BJ (cell line): Measurements from ENCODE around the gene DGAT2. TPM values are rescaled to one million over a fixed set of nuclear protein-coding genes. Genes with fewer than 3 reads are reported as not detected.

Experiments used
- CTCF ChIA-PET: fragments of 350-600 bp; formaldehyde crosslinking; extraction: SDS; loops from one replicate; lab custom pipeline; 2021; ENCODE audit warnings: antibody characterized with exemption, inconsistent platforms; lab: Yijun Ruan, JAX
- POLR2A ChIA-PET: fragments of 300-600 bp; sonication (Branson Sonifier 250); formaldehyde crosslinking; extraction: SDS; loops from one replicate; lab custom pipeline; 2021; ENCODE audit warnings: antibody characterized with exemption; lab: Charles Lee
- DNase-seq: peaks from one replicate; pipeline ENCODE4 v3.0.0-alpha.2; 2011; ENCODE audit warnings: low read depth
- H3K27me3 ChIP-seq: 2 replicates; pipeline ENCODE4 v1.6.0; 2011; ENCODE audit warnings: low read length; ENCODE audit not compliant: control insufficient read depth, insufficient read depth
- H3K36me3 ChIP-seq: 2 replicates; pipeline ENCODE4 v1.5.1; 2011; ENCODE audit warnings: low read length; ENCODE audit not compliant: control insufficient read depth, insufficient read depth
- H3K4me3 ChIP-seq: 2 replicates; pipeline ENCODE4 v1.5.1; 2011; ENCODE audit warnings: low read depth, mild to moderate bottlenecking, control low read depth, low read length
- CTCF ChIP-seq: IDR thresholded peaks from 2 replicates; pipeline ENCODE4 v1.5.1; 2011; ENCODE audit warnings: low read depth, mild to moderate bottlenecking, control low read depth, inconsistent platforms, low read length, moderate library complexity; ENCODE audit not compliant: insufficient read depth
- polyA plus RNA-seq: library from polyadenylated mRNA; depleted of rRNA; stranded (reverse); fragments of >200 nt; gene quantifications from 2 replicates; pipeline ENCODE4 v1.2.3, GENCODE V29; 2011

Gene DGAT2
- polyA plus RNA-seq, 1 experiment: 2.6 TPM

- no peak for TF ChIP-seq CTCF
- H3K4me3 ChIP-seq: no peak overlapping the region
- DNase-seq: no peak
- H3K36me3 ChIP-seq: no peaks in the 10 kb centered on the region
- POLR2A ChIA-PET: no interaction called here
- CTCF ChIA-PET: interaction anchor here (1.3 kb wide), 1 partner anchor 32 kb away, joined by 3 read pairs; no protein-coding TSS in a partner anchor
- H3K27me3 ChIP-seq: peaks cover 3% of the 10 kb centered on the region; the same call in 1 of the 2 replicates
Measured at GRCh38 chr11:75757651-75758050, 10.9 kb upstream of the DGAT2 start.

GRCh38 chr11:75759832-75760231, 8.7 kb upstream of the DGAT2 start:
- Histone ChIP-seq H3K4me3 (no peak overlapping the region), H3K27me3 (peaks cover 3% of the 10 kb centered on the region; the same call in 1 of the 2 replicates), H3K36me3 (no peaks in the 10 kb centered on the region)
- ChIA-PET POLR2A (no interaction called here), CTCF (interaction anchor here (0.7 to 1.1 kb wide), 2 partner anchors 23 to 44 kb away, joined by 3 read pairs; no protein-coding TSS in a partner anchor)
- no peak for DNase-seq
- TF ChIP-seq CTCF: no peak

- peaks cover 3% of the 10 kb centered on the region; the same call in 1 of the 2 replicates for H3K27me3 ChIP-seq
- DNase-seq: no peak
- H3K4me3 ChIP-seq: no peak overlapping the region
- ChIA-PET POLR2A (no interaction called here), CTCF (interaction anchor here (0.7 to 1.1 kb wide), 2 partner anchors 23 to 43 kb away, joined by 3 read pairs; no protein-coding TSS in a partner anchor)
- TF ChIP-seq CTCF: no peak
- H3K36me3 ChIP-seq: no peaks in the 10 kb centered on the region
Measured at GRCh38 chr11:75760243-75760642, 8.3 kb upstream of the DGAT2 start.

- DNase-seq: no peak
- peaks cover 3% of the 10 kb centered on the region; the same call in 1 of the 2 replicates for H3K27me3 ChIP-seq
- no peak overlapping the region for H3K4me3 ChIP-seq
- no peaks in the 10 kb centered on the region for H3K36me3 ChIP-seq
- CTCF ChIA-PET: interaction anchor here (0.6 kb wide), 1 partner anchor 66 kb away, joined by 3 read pairs; no protein-coding TSS in a partner anchor
- POLR2A ChIA-PET: no interaction called here
- TF ChIP-seq CTCF: no peak
Measured at GRCh38 chr11:75760710-75761493, 7.7 kb upstream of the DGAT2 start.

GRCh38 chr11:75762158-75762557, 6.4 kb upstream of the DGAT2 start:
- no peak overlapping the region for H3K4me3 ChIP-seq
- DNase-seq: no peak
- no peak for TF ChIP-seq CTCF
- H3K27me3 ChIP-seq: peaks cover 3% of the 10 kb centered on the region; the same call in 1 of the 2 replicates
- POLR2A ChIA-PET: no interaction called here
- CTCF ChIA-PET: interaction anchor here (0.6 kb wide), 1 partner anchor 485 kb away, joined by 3 read pairs; no protein-coding TSS in a partner anchor
- H3K36me3 ChIP-seq: no peaks in the 10 kb centered on the region
